WERI-Rb-1 (cell line): ENCODE data around the gene ASTN1.

Experiments
- DNase-seq: peaks from one replicate; pipeline ENCODE4 v3.0.0-alpha.2; 2020
- H3K27ac ChIP-seq: fragments of 250-450 bp; sonication (Bioruptor Pico); 2 replicates; pipeline ENCODE4 v1.5.1; 2020; ENCODE audit warnings: mild to moderate bottlenecking, moderate library complexity
- H3K27me3 ChIP-seq: fragments of 250-450 bp; sonication (Bioruptor Pico); 2 replicates; pipeline ENCODE4 v1.5.1; 2021; ENCODE audit warnings: mild to moderate bottlenecking, low read depth, moderate library complexity; ENCODE audit not compliant: insufficient read depth, severe bottlenecking
- H3K36me3 ChIP-seq: fragments of 250-450 bp; sonication (Bioruptor Pico); 2 replicates; pipeline ENCODE4 v1.5.1; 2020; ENCODE audit warnings: mild to moderate bottlenecking, moderate library complexity
- H3K4me3 ChIP-seq: 2 replicates; pipeline ENCODE4 v1.5.1; 2011; ENCODE audit warnings: low read depth, mild to moderate bottlenecking, control low read depth, low read length
- H3K9me3 ChIP-seq: fragments of 250-450 bp; sonication (Bioruptor Pico); 2 replicates; pipeline ENCODE4 v1.5.1; 2021; ENCODE audit warnings: mild to moderate bottlenecking, moderate library complexity; ENCODE audit not compliant: severe bottlenecking
- CTCF ChIP-seq: IDR thresholded peaks from 2 replicates; pipeline ENCODE4 v1.5.1; 2011; ENCODE audit warnings: low read depth, mild to moderate bottlenecking, control low read depth, inconsistent platforms, low read length

Gene ASTN1

GRCh38 chr1:176866011-176866714, 298.3 kb downstream of the ASTN1 start:
- no peak for TF ChIP-seq CTCF

GRCh38 chr1:176864211-176864610, 300.3 kb downstream of the ASTN1 start:
- no peak for DNase-seq
- Histone ChIP-seq H3K27me3 (no peaks in the 10 kb centered on the region), H3K4me3 (no peak overlapping the region), H3K27ac (no peak overlapping the region), H3K36me3 (no peaks in the 10 kb centered on the region), H3K9me3 (no peaks in the 10 kb centered on the region)
- no peak for TF ChIP-seq CTCF

More at GRCh38 chr1:176866011-176866714, 298.3 kb downstream of the ASTN1 start:
- Histone ChIP-seq H3K27me3 (no peaks in the 10 kb centered on the region), H3K9me3 (no peaks in the 10 kb centered on the region), H3K36me3 (no peaks in the 10 kb centered on the region), H3K27ac (no peak overlapping the region), H3K4me3 (no peak overlapping the region)
- DNase-seq: no peak

GRCh38 chr1:176863613-176864012, 300.9 kb downstream of the ASTN1 start:
- DNase-seq: no peak
- no peaks in the 10 kb centered on the region for H3K9me3 ChIP-seq
- no peak for TF ChIP-seq CTCF

GRCh38 chr1:176858433-176858916, 306.0 kb downstream of the ASTN1 start:
- Histone ChIP-seq H3K9me3 (no peaks in the 10 kb centered on the region), H3K27ac (no peak overlapping the region), H3K4me3 (no peak overlapping the region), H3K36me3 (no peaks in the 10 kb centered on the region), H3K27me3 (no peaks in the 10 kb centered on the region)
- no peak for TF ChIP-seq CTCF
- DNase-seq: no peak

More at GRCh38 chr1:176863613-176864012, 300.9 kb downstream of the ASTN1 start:
- no peaks in the 10 kb centered on the region for H3K36me3 ChIP-seq
- no peak overlapping the region for H3K27ac ChIP-seq
- H3K27me3 ChIP-seq: no peaks in the 10 kb centered on the region
- no peak overlapping the region for H3K4me3 ChIP-seq

- TF ChIP-seq CTCF: no peak
- no peak overlapping the region for H3K4me3 ChIP-seq
- no peak for DNase-seq
- no peaks in the 10 kb centered on the region for H3K9me3 ChIP-seq
- H3K36me3 ChIP-seq: no peaks in the 10 kb centered on the region
- H3K27me3 ChIP-seq: no peaks in the 10 kb centered on the region
- no peak overlapping the region for H3K27ac ChIP-seq
These were observed 306.9 kb downstream of the ASTN1 start for GRCh38 chr1:176857632-176858031.
